SK-N-SH (cell line): ENCODE data around the gene TCF23.
"Not testable (repeated sequence)": the region's sequence is repeated elsewhere in the genome, so short reads cannot be mapped to it uniquely, and the experiment has no call there.

Source experiments
- GABPA ChIP-seq: IDR thresholded peaks from 2 replicates; pipeline ENCODE4 v1.4.0; 2012; ENCODE audit warnings: low read depth, mild to moderate bottlenecking
- GATA2 ChIP-seq: sonication (generic); formaldehyde crosslinking; IDR thresholded peaks from 2 replicates; pipeline ENCODE4 v1.5.0; 2020; ENCODE audit warnings: mild to moderate bottlenecking, missing genetic modification reagents
- NRF1 ChIP-seq: IDR thresholded peaks from 2 replicates; pipeline ENCODE4 v1.6.1; 2012; ENCODE audit warnings: low read depth, mild to moderate bottlenecking, low read length
- POLR2AphosphoS5 ChIP-seq: IDR thresholded peaks from 2 replicates; pipeline ENCODE4 v1.6.1; 2012; ENCODE audit warnings: low read depth, low read length
- RAD21 ChIP-seq: IDR thresholded peaks from 2 replicates; pipeline ENCODE4 v1.6.1; 2012; ENCODE audit warnings: mild to moderate bottlenecking, low read length
- SMC3 ChIP-seq: IDR thresholded peaks from 2 replicates; pipeline ENCODE4 v1.6.1; 2012; ENCODE audit warnings: low read depth, low read length, improper control_type of control experiment
- TCF12 ChIP-seq: IDR thresholded peaks from 2 replicates; pipeline ENCODE4 v1.4.0; 2012
- TEAD4 ChIP-seq: IDR thresholded peaks from 2 replicates; pipeline ENCODE4 v1.4.0; 2012; ENCODE audit warnings: mild to moderate bottlenecking, borderline replicate concordance; ENCODE audit not compliant: insufficient read depth
- TF ChIP-seq, protein P1 (sequence below): fragments of 200-600 bp; sonication (generic); IDR thresholded peaks from 2 replicates; pipeline ENCODE4 v1.6.1; 2017; ENCODE audit warnings: antibody characterized with exemption, mild to moderate bottlenecking, moderate library complexity
- TF ChIP-seq, protein P2 (sequence below): IDR thresholded peaks from 2 replicates; pipeline ENCODE4 v1.6.1; 2012; ENCODE audit warnings: mild to moderate bottlenecking, low read depth, low read length, moderate library complexity

DNA sequence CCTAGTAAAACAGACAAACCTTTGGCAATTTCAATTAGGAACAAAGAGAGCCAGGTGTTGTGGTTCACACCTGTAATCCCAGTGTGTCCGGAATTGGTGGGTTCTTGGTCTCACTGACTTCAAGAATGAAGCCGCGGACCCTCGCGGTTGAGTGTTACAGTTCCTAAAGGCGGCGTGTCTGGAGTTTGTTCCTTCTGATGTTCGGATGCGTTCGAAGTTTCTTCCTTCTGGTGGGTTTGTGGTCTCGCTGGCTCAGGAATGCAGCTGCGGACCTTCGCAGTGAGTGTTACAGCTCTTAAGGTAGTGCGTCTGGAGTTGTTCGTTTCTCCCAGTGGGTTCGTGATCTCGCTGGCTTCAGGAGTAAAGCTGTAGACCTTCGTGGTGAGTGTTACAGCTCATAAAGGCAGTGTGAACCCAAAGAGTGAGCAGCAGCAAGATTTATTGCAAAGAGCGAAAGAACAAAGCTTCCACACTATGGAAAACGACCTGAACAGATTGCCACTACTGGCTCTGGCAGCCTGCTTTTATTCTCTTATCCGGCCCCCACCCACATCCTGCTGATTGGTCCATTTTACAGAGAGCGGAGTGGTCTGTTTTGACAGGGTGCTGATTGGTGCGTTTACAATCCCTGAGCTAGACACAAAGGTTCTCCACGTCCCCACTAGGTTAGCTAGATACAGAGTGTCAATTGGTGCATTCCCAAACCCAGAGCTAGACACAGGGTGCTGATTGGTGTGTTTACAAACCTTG lies 38.0 kb upstream of the TCF23 start:
- TF ChIP-seq POLR2AphosphoS5; GABPA; GATA2 (CRISPR knock-in tag); SMC3; NRF1; TEAD4; TCF12; RAD21: not testable (repeated sequence)
- TF ChIP-seq, protein P1, sequence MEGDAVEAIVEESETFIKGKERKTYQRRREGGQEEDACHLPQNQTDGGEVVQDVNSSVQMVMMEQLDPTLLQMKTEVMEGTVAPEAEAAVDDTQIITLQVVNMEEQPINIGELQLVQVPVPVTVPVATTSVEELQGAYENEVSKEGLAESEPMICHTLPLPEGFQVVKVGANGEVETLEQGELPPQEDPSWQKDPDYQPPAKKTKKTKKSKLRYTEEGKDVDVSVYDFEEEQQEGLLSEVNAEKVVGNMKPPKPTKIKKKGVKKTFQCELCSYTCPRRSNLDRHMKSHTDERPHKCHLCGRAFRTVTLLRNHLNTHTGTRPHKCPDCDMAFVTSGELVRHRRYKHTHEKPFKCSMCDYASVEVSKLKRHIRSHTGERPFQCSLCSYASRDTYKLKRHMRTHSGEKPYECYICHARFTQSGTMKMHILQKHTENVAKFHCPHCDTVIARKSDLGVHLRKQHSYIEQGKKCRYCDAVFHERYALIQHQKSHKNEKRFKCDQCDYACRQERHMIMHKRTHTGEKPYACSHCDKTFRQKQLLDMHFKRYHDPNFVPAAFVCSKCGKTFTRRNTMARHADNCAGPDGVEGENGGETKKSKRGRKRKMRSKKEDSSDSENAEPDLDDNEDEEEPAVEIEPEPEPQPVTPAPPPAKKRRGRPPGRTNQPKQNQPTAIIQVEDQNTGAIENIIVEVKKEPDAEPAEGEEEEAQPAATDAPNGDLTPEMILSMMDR, result not testable (repeated sequence)
- TF ChIP-seq, protein P2, sequence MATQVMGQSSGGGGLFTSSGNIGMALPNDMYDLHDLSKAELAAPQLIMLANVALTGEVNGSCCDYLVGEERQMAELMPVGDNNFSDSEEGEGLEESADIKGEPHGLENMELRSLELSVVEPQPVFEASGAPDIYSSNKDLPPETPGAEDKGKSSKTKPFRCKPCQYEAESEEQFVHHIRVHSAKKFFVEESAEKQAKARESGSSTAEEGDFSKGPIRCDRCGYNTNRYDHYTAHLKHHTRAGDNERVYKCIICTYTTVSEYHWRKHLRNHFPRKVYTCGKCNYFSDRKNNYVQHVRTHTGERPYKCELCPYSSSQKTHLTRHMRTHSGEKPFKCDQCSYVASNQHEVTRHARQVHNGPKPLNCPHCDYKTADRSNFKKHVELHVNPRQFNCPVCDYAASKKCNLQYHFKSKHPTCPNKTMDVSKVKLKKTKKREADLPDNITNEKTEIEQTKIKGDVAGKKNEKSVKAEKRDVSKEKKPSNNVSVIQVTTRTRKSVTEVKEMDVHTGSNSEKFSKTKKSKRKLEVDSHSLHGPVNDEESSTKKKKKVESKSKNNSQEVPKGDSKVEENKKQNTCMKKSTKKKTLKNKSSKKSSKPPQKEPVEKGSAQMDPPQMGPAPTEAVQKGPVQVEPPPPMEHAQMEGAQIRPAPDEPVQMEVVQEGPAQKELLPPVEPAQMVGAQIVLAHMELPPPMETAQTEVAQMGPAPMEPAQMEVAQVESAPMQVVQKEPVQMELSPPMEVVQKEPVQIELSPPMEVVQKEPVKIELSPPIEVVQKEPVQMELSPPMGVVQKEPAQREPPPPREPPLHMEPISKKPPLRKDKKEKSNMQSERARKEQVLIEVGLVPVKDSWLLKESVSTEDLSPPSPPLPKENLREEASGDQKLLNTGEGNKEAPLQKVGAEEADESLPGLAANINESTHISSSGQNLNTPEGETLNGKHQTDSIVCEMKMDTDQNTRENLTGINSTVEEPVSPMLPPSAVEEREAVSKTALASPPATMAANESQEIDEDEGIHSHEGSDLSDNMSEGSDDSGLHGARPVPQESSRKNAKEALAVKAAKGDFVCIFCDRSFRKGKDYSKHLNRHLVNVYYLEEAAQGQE, result not testable (repeated sequence)
